DOHH2 (cell line): ENCODE results near the gene SUPT7L.
A peak's percentile ranks its signal among the peaks of the same experiment; 100 is the strongest.
"Not testable (repeated sequence)": the region's sequence is repeated elsewhere in the genome, so short reads cannot be mapped to it uniquely, and the experiment has no call there.

Experiments
- H3F3A ChIP-seq: fragments of 200-600 bp; sonication (generic), shearing (Covaris generic); 2 replicates; pipeline ENCODE4 v1.6.0; 2016; ENCODE audit warnings: antibody characterized with exemption, mild to moderate bottlenecking; ENCODE audit not compliant: control insufficient read depth, insufficient read depth
- H3K27ac ChIP-seq: fragments of 200-600 bp; sonication (generic); 2 replicates; pipeline ENCODE4 v1.5.1; 2014; ENCODE audit warnings: low read depth, mild to moderate bottlenecking, low read length, moderate library complexity
- H3K27me3 ChIP-seq: fragments of 200-600 bp; sonication (generic); 2 replicates; pipeline ENCODE4 v1.6.1; 2014; ENCODE audit warnings: mild to moderate bottlenecking, low read length, mixed read lengths; ENCODE audit not compliant: control insufficient read depth
- H3K36me3 ChIP-seq: fragments of 200-600 bp; sonication (generic); 2 replicates; pipeline ENCODE4 v1.6.1; 2014; ENCODE audit warnings: mild to moderate bottlenecking, low read length, moderate library complexity, mixed read lengths; ENCODE audit not compliant: control insufficient read depth
- H3K4me1 ChIP-seq: fragments of 200-600 bp; sonication (generic); 2 replicates; pipeline ENCODE4 v1.6.1; 2014; ENCODE audit warnings: mild to moderate bottlenecking, low read length, mixed read lengths; ENCODE audit not compliant: control insufficient read depth
- H3K4me2 ChIP-seq: fragments of 200-600 bp; sonication (generic); 2 replicates; pipeline ENCODE4 v1.6.0; 2014; ENCODE audit warnings: mild to moderate bottlenecking, low read length, moderate library complexity
- H3K4me3 ChIP-seq: fragments of 200-600 bp; sonication (generic); 2 replicates; pipeline ENCODE4 v1.5.1; 2014; ENCODE audit warnings: mild to moderate bottlenecking, low read length, mixed read lengths
- H3K79me2 ChIP-seq: fragments of 200-600 bp; sonication (generic); 2 replicates; pipeline ENCODE4 v1.6.1; 2014; ENCODE audit warnings: mild to moderate bottlenecking, low read length, mixed read lengths; ENCODE audit not compliant: control insufficient read depth
- H3K9me2 ChIP-seq: fragments of 200-600 bp; sonication (generic); replicated peaks from 2 replicates; pipeline ENCODE4 v1.6.1; 2014; ENCODE audit warnings: mild to moderate bottlenecking, low read length, mixed read lengths; ENCODE audit not compliant: control insufficient read depth
- H3K9me3 ChIP-seq: fragments of 200-600 bp; sonication (generic); 2 replicates; pipeline ENCODE4 v1.6.1; 2014; ENCODE audit warnings: antibody characterized with exemption, low read length, mixed read lengths; ENCODE audit not compliant: control insufficient read depth, insufficient read depth
- H4K20me1 ChIP-seq: fragments of 200-600 bp; sonication (generic); 2 replicates; pipeline ENCODE4 v1.6.0; 2014; ENCODE audit warnings: low read depth, mild to moderate bottlenecking, antibody characterized with exemption, low read length, moderate library complexity; ENCODE audit not compliant: control insufficient read depth, insufficient read depth
- EZH2phosphoT487 ChIP-seq: fragments of 200-600 bp; sonication (generic); IDR thresholded peaks from 2 replicates; pipeline ENCODE4 v1.6.1; 2017; ENCODE audit warnings: borderline replicate concordance, mild to moderate bottlenecking, antibody characterized with exemption, low read length, moderate library complexity, mixed read lengths
- TF ChIP-seq, protein P1 (sequence below): fragments of 200-600 bp; sonication (generic); IDR thresholded peaks from one replicate; pipeline ENCODE4 v1.5.1; 2014; ENCODE audit warnings: antibody characterized with exemption, mild to moderate bottlenecking, low read depth, low read length; ENCODE audit not compliant: poor library complexity, severe bottlenecking

Gene SUPT7L

DNA sequence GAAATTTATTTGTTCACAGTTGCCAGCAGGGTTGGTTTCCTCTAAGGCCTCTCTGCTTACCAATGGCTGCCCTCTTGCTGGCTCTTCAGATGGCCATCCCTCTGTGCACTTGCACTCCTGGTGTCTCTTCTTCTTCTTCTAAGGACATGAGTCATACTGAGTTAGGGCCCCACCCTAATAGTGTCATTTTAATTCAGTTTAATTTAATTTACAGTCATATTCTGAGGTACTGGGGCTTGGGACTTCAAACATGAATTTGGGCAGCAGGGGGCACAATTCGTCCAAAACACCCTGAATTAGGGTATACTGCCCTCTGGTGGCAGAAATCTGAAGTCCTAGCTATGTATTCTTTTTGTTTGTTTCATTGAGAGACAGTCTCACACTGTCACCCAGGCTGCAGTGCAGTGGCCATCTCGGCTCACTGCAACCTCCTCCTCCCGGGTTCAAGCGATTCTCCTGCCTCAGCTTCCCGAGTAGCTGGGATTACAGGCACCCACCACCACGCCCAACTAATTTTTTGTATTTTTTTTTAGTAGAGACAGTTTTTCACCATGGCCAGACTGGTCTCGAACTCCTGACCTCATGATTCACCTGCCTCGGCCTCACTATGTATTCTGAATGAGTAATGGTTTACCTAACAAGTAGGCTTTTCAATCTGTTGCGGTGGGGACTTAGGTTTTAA lies 20.1 kb upstream of the SUPT7L start:
- H3K79me2 ChIP-seq = no peaks in the 10 kb centered on the region
- no peak overlapping the region for H3K27ac ChIP-seq

DNA sequence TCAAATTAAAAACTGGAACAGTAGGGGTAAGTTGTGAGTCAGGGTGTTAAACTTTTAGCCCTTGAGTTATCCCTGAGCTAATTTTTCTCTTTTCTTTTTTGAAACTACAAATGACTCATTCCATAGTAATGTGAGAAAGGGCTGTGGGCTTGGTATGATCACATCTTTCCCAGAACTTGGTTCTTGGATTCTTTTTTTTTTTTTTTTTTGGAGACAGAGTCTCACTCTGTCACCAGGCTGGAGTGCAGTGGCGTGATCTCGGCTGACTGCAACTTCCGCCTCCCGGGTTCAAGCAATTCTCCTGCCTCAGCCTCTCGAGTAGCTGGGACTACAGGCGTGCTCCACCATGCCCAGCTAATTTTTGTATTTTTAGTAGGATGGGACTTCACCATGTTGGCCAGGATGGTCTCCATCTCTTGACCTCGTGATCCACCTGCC lies 18.9 kb upstream of the SUPT7L start:
- H3K79me2 ChIP-seq, H3K4me1 ChIP-seq, H3K27ac ChIP-seq, H3K9me2 ChIP-seq, H4K20me1 ChIP-seq, H3K9me3 ChIP-seq, H3K4me3 ChIP-seq, H3K4me2 ChIP-seq, H3F3A ChIP-seq, H3K27me3 ChIP-seq: not testable (repeated sequence)
- H3K36me3 ChIP-seq = peaks cover 59% of the 10 kb centered on the region

More for the DNA sequence above, 20.1 kb upstream of the SUPT7L start:
- Histone ChIP-seq H3F3A (no peaks in the 10 kb centered on the region), H3K4me1 (no peaks in the 10 kb centered on the region), H3K36me3 (peaks cover 52% of the 10 kb centered on the region), H3K4me3 (no peak overlapping the region), H3K9me3 (no peaks in the 10 kb centered on the region), H3K27me3 (no peaks in the 10 kb centered on the region), H3K4me2 (no peak overlapping the region), H3K9me2 (no peaks in the 10 kb centered on the region), H4K20me1 (no peaks in the 10 kb centered on the region)
- TF ChIP-seq, protein P1, sequence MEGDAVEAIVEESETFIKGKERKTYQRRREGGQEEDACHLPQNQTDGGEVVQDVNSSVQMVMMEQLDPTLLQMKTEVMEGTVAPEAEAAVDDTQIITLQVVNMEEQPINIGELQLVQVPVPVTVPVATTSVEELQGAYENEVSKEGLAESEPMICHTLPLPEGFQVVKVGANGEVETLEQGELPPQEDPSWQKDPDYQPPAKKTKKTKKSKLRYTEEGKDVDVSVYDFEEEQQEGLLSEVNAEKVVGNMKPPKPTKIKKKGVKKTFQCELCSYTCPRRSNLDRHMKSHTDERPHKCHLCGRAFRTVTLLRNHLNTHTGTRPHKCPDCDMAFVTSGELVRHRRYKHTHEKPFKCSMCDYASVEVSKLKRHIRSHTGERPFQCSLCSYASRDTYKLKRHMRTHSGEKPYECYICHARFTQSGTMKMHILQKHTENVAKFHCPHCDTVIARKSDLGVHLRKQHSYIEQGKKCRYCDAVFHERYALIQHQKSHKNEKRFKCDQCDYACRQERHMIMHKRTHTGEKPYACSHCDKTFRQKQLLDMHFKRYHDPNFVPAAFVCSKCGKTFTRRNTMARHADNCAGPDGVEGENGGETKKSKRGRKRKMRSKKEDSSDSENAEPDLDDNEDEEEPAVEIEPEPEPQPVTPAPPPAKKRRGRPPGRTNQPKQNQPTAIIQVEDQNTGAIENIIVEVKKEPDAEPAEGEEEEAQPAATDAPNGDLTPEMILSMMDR = peak; percentile 99
- TF ChIP-seq EZH2phosphoT487 = no peak

DNA sequence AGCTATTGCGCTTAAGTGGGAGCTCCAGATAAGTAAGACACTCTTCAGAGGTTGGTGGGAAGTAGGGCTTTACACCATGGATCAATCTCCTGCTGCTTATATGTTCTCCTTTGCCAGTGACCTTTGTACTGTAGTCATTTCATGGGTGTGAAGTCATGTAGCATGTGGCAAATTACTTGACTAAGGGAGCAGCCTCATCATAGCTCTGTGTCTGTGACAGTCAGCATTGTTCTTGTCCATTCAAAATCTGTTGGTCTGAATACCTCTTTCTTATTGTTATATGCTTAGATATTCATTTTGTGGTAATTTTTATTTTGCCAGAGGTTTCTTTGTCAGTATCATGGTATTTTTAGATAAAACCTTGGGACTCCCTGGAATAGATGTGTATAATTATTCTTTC lies 18.4 kb upstream of the SUPT7L start:
- H3K4me1 ChIP-seq = no peaks in the 10 kb centered on the region
- TF ChIP-seq, protein P1 = no peak
- no peak for TF ChIP-seq EZH2phosphoT487
- H3K27me3 ChIP-seq = no peaks in the 10 kb centered on the region
- H4K20me1 ChIP-seq = no peaks in the 10 kb centered on the region
- H3K27ac ChIP-seq = no peak overlapping the region
- H3K4me2 ChIP-seq = no peak overlapping the region
- no peaks in the 10 kb centered on the region for H3F3A ChIP-seq
- H3K36me3 ChIP-seq = peaks cover 63% of the 10 kb centered on the region
- H3K4me3 ChIP-seq = no peak overlapping the region
- H3K9me3 ChIP-seq = no peaks in the 10 kb centered on the region
- H3K9me2 ChIP-seq = no peaks in the 10 kb centered on the region
- H3K79me2 ChIP-seq = no peaks in the 10 kb centered on the region

DNA sequence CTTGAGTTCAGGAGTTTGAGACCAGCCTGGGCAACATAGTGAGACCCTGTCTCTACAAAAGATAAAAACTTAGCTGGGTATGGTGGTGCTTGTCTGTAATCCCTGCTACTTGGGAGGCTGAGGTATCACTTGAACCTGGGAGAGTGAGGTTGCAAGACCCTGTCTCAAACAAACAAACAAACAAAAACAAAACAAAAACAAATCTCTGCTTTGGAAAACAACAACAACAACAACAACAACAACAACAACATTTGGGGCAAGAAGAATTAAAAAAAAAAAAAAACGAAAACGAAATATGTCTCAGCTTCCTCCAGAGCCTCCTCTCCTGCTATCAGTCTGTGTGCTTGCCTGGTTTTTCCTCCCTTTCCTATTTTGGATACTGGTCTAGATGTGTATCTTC lies 17.2 kb upstream of the SUPT7L start:
- no peaks in the 10 kb centered on the region for H3F3A ChIP-seq
- no peaks in the 10 kb centered on the region for H3K9me2 ChIP-seq
- no peak overlapping the region for H3K4me2 ChIP-seq
- no peaks in the 10 kb centered on the region for H3K4me1 ChIP-seq
- no peak overlapping the region for H3K4me3 ChIP-seq
- TF ChIP-seq, protein P1 = no peak
- no peak for TF ChIP-seq EZH2phosphoT487
- no peaks in the 10 kb centered on the region for H3K9me3 ChIP-seq
- no peaks in the 10 kb centered on the region for H3K27me3 ChIP-seq
- no peaks in the 10 kb centered on the region for H4K20me1 ChIP-seq
- no peaks in the 10 kb centered on the region for H3K79me2 ChIP-seq
- peaks cover 59% of the 10 kb centered on the region for H3K36me3 ChIP-seq
- no peak overlapping the region for H3K27ac ChIP-seq
